Progenitor cell of endocrine pancreas (in vitro differentiated cells): ENCODE results near the gene PSMD11. TPM values are rescaled to one million over a fixed set of nuclear protein-coding genes. Genes with fewer than 3 reads are reported as not detected.

Experiments used
- DNase-seq: peaks from one replicate; pipeline ENCODE4 v3.0.0; 2021; ENCODE audit warnings: low spot score; ENCODE audit not compliant: unreplicated experiment
- H3K27ac Mint-ChIP-seq: 2 replicates; pipeline ENCODE4 v1.8.0; 2021; ENCODE audit warnings: mild to moderate bottlenecking, moderate library complexity, mixed read lengths
- H3K27me3 Mint-ChIP-seq: 2 replicates; pipeline ENCODE4 v1.8.0; 2021; ENCODE audit warnings: mixed read lengths
- H3K36me3 Mint-ChIP-seq: 2 replicates; pipeline ENCODE4 v1.8.0; 2022; ENCODE audit warnings: mixed read lengths; ENCODE audit not compliant: insufficient read depth
- H3K4me1 Mint-ChIP-seq: 2 replicates; pipeline ENCODE4 v1.8.0; 2021; ENCODE audit warnings: low read depth, mixed read lengths
- H3K4me3 Mint-ChIP-seq: 2 replicates; pipeline ENCODE4 v1.8.0; 2021; ENCODE audit warnings: low read depth, mild to moderate bottlenecking, moderate library complexity, mixed read lengths
- H3K9me3 Mint-ChIP-seq: 2 replicates; pipeline ENCODE4 v1.8.0; 2021; ENCODE audit warnings: low read depth, mixed read lengths
- CTCF ChIP-seq: fragments of 200-600 bp; sonication (generic); IDR thresholded peaks from one replicate; pipeline ENCODE4 v1.5.0; 2021; ENCODE audit warnings: antibody characterized with exemption, mild to moderate bottlenecking; ENCODE audit not compliant: unreplicated experiment
- total RNA-seq: library from RNA; stranded (reverse); gene quantifications from 2 replicates; pipeline ENCODE4 v1.2.1, GENCODE V29; 2021

The PSMD11 gene
- total RNA-seq, 1 donor from 2014 or later = 110 TPM

GRCh38 chr17:32475258-32475657 is 30.9 kb downstream of the PSMD11 start:
- no peak overlapping the region for H3K27ac Mint-ChIP-seq

GRCh38 chr17:32477220-32477619 is 32.9 kb downstream of the PSMD11 start:
- no peak for TF ChIP-seq CTCF
- no peak for DNase-seq
- Mint-ChIP-seq H3K27ac (no peak overlapping the region), H3K27me3 (no peaks in the 10 kb centered on the region), H3K36me3 (peaks cover 29% of the 10 kb centered on the region), H3K9me3 (no peaks in the 10 kb centered on the region), H3K4me3 (no peak overlapping the region), H3K4me1 (no peaks in the 10 kb centered on the region)

More at GRCh38 chr17:32475258-32475657, 30.9 kb downstream of the PSMD11 start:
- no peak overlapping the region for H3K4me3 Mint-ChIP-seq
- peaks cover 31% of the 10 kb centered on the region for H3K36me3 Mint-ChIP-seq
- no peak for TF ChIP-seq CTCF
- no peaks in the 10 kb centered on the region for H3K9me3 Mint-ChIP-seq
- no peaks in the 10 kb centered on the region for H3K27me3 Mint-ChIP-seq
- DNase-seq = no peak
- no peaks in the 10 kb centered on the region for H3K4me1 Mint-ChIP-seq

- no peak for TF ChIP-seq CTCF
- Mint-ChIP-seq H3K27ac (no peak overlapping the region), H3K4me3 (no peak overlapping the region), H3K27me3 (no peaks in the 10 kb centered on the region), H3K9me3 (no peaks in the 10 kb centered on the region), H3K36me3 (peaks cover 31% of the 10 kb centered on the region), H3K4me1 (no peaks in the 10 kb centered on the region)
- no peak for DNase-seq
Observed at GRCh38 chr17:32479074-32479617, 34.8 kb downstream of the PSMD11 start.

- Mint-ChIP-seq H3K27ac (no peak overlapping the region), H3K4me3 (no peak overlapping the region), H3K9me3 (no peaks in the 10 kb centered on the region), H3K36me3 (peaks cover 27% of the 10 kb centered on the region), H3K4me1 (no peaks in the 10 kb centered on the region), H3K27me3 (no peaks in the 10 kb centered on the region)
- DNase-seq = no peak
- no peak for TF ChIP-seq CTCF
Observed at GRCh38 chr17:32481193-32481592, 36.9 kb downstream of the PSMD11 start.

- DNase-seq = no peak
- Mint-ChIP-seq H3K36me3 (peaks cover 25% of the 10 kb centered on the region), H3K27me3 (no peaks in the 10 kb centered on the region), H3K27ac (no peak overlapping the region), H3K4me1 (peaks cover 3% of the 10 kb centered on the region), H3K9me3 (no peaks in the 10 kb centered on the region), H3K4me3 (no peak overlapping the region)
- TF ChIP-seq CTCF = no peak
Observed at GRCh38 chr17:32482568-32483320, 38.4 kb downstream of the PSMD11 start.
